GM12801 (cell line): ENCODE results near the gene CCDC88B.

ENCODE experiments used
- TF ChIP-seq, protein P1 (sequence below): IDR thresholded peaks from one replicate; pipeline ENCODE4 v1.5.1; 2011; ENCODE audit warnings: control low read depth; ENCODE audit not compliant: insufficient read length; ENCODE audit errors: extremely low read depth

The CCDC88B gene

DNA sequence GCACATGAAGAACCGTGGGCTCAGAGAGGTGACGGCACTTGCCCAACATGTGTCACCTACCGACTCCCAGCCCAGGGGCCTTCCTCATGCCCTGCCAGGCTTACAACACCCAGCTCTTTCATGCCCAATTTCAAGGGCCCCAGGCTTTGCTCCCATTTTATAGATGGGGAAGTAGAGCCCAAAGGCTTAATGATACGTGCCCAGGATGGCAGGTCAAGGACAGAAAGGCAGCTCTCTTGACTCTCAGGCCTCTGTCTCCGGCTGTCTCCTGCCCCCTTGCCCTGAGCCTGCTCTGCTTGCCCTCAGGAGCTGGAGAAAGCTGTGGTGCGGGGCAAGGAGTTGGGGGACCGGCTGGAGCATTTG lies 9.0 kb downstream of the CCDC88B start:
- TF ChIP-seq, protein P1, sequence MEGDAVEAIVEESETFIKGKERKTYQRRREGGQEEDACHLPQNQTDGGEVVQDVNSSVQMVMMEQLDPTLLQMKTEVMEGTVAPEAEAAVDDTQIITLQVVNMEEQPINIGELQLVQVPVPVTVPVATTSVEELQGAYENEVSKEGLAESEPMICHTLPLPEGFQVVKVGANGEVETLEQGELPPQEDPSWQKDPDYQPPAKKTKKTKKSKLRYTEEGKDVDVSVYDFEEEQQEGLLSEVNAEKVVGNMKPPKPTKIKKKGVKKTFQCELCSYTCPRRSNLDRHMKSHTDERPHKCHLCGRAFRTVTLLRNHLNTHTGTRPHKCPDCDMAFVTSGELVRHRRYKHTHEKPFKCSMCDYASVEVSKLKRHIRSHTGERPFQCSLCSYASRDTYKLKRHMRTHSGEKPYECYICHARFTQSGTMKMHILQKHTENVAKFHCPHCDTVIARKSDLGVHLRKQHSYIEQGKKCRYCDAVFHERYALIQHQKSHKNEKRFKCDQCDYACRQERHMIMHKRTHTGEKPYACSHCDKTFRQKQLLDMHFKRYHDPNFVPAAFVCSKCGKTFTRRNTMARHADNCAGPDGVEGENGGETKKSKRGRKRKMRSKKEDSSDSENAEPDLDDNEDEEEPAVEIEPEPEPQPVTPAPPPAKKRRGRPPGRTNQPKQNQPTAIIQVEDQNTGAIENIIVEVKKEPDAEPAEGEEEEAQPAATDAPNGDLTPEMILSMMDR = no peak

DNA sequence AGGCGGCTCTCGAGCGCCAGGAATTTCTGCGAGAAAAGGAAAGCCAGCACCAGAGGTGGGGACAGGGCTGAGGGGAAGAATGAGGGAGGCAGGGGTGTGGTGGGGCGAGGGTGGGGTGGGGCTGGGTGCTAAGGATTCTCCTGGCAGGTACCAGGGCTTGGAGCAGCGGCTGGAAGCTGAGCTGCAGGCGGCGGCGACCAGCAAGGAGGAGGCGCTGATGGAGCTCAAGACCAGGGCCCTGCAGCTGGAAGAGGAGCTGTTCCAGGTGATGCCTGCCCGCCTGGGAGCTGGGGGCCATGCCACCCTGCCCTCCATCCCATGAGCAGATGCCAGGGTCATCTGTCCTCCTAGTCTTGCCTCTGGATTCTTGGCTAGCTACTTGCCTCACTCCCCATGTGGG lies 9.4 kb downstream of the CCDC88B start:
- TF ChIP-seq, protein P1 = no peak

- TF ChIP-seq, protein P1 = no peak
Measured at GRCh38 chr11:64351136-64351631, 11.2 kb downstream of the CCDC88B start.

GRCh38 chr11:64352099-64352994 lies 12.3 kb downstream of the CCDC88B start:
- TF ChIP-seq, protein P1 = no peak

GRCh38 chr11:64352995-64353714 lies 13.2 kb downstream of the CCDC88B start:
- TF ChIP-seq, protein P1 = no peak

DNA sequence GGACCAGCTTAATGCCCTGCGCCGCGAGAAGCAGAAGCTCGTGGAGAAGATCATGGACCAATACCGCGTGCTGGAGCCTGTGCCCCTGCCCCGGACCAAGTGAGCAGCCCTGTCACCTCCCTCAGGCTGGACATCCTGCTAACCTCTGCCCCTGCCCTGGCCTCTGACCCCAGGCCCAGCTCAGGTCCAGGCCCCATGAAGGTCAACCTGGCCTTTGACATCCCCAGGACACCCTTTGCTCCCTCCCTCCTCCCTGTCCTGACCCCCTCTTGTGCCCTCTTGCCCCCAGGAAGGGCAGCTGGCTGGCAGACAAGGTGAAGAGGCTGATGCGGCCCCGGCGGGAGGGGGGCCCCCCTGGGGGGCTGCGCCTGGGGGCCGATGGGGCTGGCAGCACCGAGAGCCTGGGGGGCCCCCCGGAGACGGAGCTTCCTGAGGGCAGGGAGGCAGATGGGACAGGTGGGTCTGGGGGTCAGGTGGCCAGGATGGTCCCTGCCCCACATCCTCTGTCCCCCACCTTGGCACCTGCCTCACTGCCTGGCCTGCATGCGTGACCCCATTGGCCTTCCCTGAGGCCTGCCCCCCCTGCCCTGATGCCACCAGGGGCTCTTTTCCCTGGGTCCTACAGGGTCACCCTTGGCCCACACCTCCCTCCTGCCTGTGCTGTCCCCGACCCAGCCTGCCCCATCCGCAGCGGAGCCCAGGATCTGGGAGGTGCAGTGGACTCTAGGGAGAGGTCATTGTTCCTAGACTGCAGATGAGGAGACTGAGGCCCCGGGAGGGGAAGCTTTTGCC lies 13.9 kb downstream of the CCDC88B start:
- TF ChIP-seq, protein P1 = no peak
